Activated T-helper 9 cell treated with anti-CD3 and anti-CD28 coated beads, Interleukin-2, amount 50 U/mL, for 16 hours (primary cell): ENCODE results near the gene ELK4.
A peak's percentile ranks its signal among the peaks of the same experiment; 100 is the strongest.

ENCODE experiments used
- DNase-seq: peaks from one replicate; pipeline ENCODE4 v3.0.0-alpha.2; 2020; ENCODE audit warnings: low read depth

Gene ELK4, protein sequence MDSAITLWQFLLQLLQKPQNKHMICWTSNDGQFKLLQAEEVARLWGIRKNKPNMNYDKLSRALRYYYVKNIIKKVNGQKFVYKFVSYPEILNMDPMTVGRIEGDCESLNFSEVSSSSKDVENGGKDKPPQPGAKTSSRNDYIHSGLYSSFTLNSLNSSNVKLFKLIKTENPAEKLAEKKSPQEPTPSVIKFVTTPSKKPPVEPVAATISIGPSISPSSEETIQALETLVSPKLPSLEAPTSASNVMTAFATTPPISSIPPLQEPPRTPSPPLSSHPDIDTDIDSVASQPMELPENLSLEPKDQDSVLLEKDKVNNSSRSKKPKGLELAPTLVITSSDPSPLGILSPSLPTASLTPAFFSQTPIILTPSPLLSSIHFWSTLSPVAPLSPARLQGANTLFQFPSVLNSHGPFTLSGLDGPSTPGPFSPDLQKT

DNA sequence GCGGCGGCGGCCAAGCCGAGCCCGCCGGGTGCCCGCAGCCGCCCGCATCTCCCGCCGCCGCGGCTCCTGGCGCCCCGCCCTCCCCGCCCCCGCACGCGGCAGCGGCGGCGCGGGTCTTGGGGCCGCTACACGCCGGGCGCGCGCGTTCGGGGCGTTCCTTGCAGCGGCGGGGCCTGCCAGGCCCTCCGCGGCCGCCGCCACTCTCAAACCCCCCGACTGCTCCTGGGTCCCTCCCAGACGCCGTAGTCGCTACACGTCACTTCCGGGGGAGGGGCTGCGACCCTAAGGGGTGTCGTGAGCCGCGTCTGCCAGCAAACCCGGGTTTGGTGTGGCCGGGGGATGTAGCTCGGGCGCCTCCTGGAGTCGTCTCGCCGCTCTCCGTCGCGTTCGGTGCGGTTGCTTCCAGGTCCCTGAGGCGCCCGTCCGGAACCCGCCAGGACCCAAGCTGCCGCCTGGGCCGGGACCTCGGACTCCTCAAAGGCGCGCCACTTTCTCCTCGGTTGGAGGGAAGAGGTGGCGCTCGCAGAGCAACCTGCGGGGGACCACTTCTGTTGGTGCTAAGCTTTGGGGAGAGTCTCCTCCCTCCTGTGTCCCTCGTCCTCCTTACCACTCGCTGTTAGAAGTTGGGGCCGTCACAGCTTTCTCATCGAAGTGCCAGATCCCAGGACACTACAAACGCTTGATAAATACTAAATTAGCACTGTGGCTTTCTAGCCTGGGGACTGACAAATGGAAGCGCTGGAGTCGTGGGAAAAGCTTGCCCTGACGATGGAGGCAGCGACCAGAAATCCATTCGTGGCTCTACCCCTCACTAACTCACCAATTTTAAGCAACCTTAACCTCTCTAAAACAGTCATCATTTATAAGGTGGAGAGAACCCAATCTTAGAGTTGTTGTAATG, at the start of gene ELK4:
Gene ELK4, minus strand, starts transcription at position 244 of the 901 bp plus-strand sequence. CDS start 8,129 bp downstream, outside the sequence.
- peak; percentile 99 for DNase-seq

DNA sequence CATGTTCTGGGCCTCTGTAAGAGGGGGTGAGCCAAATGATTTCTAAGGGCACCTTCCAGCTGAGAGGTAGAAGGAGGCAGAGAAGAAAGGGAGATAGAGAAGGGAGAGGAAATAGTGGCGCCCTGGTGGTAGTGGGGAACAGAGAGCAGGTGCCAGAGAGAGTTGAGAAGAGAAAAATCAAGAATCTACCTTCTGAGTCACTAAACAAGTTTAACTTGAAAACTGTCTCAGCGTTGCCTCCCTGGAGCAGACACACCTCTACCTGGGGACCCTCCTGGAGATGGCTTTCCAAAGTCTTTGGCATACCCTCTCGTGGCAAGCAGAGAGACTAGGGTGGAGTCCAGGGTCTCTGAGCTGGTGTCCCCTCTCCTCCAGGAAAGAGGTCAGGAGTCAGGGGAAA, 49.6 kb upstream of the ELK4 start:
- no peak for DNase-seq

DNA sequence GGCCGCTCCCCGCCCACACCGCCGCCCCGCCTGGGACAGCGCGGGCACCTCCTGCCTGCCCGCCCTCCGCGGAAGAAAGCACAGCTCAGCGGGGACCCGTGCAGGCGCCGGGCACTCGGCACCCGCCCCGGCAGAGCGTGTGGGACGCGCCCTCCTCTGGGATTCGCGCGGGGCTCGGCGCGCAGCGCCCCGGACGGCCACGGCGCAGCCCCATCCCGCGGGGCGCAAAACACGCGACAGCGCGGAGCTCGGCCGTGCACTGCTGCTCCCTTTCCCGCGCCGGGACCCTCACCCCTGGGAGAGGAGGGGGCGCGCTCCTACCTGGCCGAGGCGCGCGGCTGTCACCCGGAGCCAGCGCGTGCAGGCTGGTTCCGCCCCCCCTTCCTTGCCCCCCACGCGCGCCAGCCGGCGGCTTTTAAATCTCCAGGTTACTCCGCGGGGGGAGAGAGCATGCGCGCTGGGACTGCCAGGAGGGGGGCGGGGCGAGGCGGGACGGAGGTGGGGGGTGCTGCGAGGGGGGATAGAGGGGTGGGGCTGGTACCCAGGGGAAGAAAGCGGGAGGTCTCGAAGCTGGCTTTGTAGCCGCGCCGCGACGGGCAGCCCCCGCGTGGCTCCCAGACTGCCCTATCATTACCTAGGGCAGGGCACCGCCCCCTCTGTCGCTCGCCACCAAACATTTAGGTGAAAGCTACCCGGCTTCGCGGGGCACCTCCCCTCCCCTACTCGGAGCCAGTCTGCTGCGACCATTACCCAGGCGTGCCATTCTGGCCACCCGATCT, 48.5 kb upstream of the ELK4 start, which contains the start of gene SLC45A3:
Gene SLC45A3, minus strand, starts transcription at position 437 of the 779 bp plus-strand sequence. CDS start 15,853 bp downstream, outside the sequence.
- DNase-seq = peak; percentile 15

DNA sequence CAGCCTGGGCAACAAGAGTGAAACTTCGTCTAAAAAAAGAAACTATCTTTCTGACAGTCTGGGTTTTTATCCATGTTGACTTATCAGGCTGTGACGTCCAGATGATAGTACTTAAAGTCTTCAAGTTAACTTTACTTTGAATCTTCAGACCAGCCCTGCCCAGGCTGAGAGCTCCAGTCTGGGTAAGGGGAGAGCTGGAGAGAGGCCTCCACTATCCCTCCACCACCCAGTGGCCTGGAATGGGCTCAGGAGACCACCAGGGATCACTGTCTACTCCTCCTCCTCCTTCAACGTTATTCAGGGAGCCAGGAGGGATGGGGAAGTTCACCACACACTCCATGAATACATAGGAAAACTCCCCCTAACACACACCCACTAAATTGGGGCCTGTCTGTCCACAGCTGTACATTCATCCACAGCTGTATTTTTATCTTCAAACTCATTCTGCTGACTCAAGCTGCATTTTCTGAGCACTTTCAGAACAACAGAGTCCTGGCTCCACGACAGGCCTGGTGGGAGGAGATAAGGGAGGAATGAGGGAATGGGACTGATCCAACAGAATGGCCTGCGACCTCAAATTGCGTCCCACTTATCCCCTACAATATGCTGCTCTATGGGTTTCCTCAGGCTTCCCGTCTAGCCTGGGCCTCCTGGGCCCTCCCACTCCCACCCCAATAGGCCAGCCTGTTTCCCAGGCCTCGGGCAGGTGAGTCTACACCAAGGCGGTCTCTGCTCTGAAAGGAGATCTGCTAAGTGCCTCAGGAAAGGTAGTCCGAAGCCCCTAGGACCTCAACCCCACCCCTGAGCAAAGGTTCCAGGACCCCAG, 46.7 kb upstream of the ELK4 start:
- no peak for DNase-seq

DNA sequence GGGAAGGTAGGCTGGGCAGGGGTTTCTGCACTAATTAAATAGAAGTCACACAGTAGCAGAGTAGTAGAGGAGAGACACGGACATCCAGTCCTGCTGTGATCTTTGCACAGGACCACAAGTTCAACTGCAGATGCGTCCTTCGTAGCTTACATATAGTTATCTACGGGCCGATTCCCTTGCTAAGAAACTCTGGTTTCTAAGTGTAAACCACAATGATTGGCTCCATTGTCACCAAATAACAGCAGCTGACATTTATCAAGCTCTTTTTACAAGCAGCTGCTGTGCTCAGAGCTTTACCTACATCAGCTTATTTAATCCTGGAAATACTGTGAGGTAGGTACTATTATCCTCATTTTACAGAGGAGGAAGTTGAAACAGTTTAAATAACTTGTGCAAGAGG, 45.4 kb upstream of the ELK4 start:
- no peak for DNase-seq

DNA sequence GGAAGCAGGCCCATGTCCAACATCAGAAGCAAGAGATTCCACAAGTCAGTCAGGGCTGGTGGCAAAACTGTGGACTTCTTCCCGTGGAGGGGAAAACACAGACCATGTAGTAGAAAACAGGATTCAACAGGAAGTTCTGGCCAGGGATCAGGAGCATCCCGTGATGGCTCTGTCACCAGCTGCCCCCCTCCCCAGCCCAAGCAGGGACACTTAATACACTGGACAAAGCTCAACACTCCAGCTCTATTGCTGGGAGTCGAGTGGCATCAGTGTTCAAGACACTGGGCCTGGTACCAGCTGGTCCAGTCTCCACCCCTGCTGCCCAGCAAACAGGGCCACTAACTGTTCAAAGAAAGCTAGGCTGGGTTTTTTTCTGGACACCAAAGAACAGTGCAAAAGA, 44.8 kb upstream of the ELK4 start:
- DNase-seq = no peak

DNA sequence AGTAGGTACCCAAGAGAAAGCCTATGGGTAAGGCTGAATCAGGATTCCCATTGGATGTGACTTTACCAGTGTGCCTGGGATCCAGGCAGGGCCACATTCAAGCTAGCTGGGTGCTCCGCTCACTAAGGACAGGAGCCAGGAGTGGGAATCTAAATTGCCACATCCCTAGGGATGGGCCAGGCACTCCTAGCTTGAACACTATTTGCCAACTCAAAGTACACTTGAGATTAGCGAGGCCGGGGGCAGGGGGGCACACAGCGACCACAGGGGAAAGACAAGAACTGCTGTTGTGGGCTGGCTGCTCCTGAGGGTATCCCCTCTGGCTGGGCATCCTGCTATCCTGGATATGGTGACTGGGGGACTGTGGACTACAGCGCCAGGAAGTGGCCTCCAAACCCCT, 44.2 kb upstream of the ELK4 start:
- DNase-seq = no peak

DNA sequence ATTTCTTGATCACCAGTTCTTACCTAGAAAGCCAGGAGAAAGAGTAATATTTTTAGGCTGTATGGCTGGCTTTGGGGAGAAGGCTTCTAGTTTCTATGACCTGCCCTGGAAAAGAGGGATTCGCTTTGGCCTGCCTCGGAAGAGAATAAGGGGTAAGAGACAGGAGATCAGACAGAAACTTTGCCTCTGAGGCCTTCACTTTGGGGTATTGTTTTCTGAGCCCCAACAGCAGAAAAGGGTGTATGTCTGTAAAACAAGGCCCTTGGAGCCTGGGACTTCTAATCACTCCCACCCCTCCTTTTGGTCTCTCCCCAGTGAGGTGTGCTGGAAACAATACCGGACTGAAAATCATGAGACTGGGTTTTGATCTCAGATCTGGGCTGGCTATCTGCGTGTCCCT, 43.4 kb upstream of the ELK4 start:
- no peak for DNase-seq

DNA sequence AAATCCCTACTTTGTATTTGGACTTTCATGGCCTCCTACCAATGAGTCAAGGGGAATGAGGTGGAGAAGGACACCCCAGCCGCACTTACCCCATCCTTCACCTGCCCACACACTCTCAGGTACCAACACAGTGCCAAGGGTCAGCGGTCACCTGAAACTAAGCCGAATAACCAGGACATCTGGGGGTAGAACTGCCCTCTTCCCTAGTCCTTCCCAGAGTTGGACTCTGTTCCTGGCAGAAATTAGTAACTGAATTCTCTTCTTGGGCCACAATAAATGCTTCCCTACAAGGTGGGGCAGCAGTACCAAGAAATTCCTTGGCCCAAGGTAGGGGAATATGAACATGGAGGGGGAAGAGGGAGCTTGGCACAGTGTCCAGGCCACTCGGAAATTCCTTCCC, 41.2 kb upstream of the ELK4 start:
- DNase-seq = no peak

DNA sequence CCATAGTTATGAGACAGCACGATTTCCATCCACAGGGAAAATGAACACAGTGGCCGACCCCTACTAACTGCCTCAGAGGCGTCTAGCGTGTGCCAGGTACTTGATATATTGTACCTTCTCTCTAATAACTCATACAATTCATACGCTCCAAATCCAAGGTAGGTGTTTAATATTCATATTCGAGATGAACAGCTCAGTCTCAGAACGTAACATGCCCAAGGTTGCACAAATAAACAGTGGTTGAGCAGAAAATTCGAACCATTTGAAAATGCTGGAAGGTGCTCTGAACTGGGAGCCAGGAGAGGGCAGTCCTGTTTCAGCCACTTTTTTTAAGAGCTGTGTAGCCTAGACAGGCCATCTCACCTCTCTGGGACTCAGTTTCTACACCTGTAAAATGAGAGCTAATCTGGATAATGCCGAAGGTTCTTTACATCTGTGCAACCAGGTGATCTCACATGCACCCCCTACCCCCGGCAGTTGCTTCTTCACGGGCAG, 40.6 kb upstream of the ELK4 start:
- DNase-seq = no peak

DNA sequence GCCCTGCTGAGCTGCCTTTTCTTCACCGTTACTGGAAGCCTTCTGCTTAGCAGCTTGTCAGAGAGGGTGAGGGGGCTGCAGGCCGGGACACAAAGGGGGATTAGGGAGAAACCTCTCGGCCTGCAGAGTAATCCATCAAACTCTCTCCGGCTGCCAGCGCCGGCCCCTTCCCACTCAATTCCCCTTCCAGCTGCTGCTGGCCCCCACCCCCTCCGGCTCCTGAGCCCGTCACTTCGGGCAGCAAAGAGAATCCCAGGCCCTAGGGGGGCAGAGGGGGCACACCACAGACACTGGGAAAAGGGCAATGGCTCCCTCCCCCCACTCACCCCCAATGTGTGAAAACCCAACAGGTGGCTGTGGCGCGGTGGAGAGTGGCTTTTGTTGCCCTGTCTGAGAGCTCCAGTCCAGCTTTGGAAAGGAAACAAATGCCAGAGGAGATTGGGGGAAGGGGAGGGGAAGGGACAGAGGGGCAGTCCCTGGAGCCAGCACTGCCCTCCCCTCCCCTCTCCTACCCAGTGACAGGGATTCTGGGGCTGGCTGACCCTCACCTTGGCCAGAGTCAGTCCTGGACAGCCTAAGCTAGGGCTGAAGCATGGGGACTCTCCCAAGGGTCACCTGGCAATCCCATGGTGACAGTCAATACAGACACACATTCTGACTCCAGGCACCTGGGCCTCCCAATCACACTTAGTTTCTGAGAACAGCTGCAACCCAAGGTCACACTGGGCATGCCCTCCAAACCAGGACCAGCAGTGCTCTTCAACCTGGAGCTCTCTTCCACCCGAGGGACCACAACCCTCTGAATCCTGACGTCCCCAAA, 39.0 kb upstream of the ELK4 start:
- DNase-seq = no peak

DNA sequence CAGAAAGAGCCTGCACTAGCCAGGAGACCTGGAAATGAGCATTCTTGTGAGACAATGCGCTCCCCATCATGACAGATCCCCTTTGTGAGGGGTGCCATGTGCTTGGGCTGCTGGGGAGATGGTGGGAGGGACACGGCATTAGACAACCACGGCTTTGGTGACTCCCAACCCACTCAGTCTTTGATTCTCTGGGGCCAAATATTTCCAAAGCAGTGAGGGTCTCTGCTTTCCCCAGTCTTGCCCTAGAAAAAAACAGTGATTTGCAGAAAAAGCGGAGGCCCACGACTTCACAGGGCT, 38.3 kb upstream of the ELK4 start:
- DNase-seq = no peak

DNA sequence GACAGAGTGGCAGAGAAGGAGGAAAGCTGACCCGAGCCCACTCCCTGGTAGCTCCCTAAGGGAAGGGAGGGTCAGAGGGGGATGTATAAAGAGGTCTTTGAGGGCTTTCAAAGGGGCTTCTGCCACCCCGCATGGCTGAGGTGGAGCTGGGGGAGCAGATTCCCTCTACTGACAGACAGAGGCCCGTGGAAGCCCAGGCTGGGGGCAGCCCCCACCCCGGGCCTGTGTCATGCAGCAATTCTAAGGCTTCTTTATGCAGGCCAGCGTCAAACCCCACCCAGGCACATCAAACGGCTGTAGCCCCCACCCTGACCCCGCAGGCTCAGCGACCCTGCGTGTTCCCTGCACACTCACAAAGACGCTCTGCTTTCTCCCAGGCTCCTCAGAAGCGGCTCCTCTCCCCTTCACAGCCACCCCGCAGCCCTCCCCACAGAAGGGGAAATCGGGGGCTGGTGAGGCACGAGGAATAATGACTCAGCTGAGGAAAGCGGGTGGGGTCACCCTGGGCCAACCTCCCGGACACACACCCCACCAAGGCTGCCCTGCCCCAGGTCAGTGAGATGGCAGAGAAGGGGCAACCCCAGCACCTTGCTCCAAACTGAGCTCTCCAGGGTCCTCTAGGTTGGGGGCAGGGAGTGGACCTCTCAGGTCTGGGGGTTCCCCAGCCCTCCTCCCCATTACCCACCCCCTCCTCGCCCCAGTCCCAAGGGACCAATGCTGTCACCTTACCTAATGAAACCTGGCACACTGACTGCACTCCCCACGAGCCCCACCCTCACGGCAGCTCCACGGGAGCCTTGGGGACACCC, 37.7 kb upstream of the ELK4 start:
- no peak for DNase-seq

DNA sequence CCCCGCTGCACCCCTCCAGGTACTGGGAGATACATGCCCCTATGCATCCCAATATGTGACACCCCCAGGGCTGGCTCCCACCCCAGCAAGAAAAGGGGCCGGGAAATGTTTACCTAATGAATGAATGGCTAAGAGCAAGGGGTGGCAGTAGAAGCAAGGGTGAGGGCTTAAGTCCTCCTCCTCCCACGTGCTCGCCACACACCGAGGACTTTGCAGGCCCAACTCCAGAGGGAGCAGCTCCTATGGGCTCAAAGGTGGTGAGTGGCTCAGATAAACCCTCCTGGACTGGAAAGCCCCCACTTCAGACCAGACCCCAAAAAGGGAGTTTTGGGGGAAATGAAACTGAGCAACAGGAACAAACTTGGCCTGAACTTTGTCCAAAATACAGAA, 37.1 kb upstream of the ELK4 start:
- no peak for DNase-seq

DNA sequence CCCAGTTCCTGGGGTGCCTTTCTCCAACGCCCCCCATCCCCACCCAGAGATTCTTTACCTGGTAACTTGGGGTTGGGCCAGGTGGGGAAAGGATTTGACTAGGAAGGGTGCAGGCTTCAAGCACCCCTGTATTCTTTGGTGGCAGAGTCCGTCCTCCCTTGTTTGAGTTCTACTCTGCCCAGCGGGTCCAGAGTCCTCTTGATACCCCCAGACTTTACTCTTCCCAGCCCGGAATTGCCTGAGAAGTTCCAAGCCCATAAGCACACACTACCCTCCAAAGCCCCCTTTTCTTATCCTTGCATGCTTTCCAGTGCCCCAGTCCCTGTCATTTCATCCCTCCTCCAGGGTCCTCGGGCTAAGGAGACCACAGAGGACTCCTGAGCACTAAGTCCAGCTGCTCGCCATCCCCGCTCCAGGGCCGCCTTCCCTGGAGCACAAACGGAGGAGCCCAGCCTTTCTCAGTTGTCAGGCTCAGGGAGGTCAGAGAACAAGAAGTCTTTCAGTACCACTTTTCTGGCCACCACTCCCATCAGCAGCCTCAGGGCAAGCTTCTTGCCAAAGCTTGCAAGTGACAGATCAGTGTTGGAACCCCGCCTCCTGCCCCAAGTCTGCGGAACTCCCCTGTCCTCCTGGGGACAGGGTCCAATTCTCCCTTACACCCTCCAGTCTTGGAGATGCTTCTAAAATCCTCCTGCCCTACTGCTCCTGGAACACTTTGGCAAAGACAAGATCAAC, 36.3 kb upstream of the ELK4 start:
- no peak for DNase-seq

DNA sequence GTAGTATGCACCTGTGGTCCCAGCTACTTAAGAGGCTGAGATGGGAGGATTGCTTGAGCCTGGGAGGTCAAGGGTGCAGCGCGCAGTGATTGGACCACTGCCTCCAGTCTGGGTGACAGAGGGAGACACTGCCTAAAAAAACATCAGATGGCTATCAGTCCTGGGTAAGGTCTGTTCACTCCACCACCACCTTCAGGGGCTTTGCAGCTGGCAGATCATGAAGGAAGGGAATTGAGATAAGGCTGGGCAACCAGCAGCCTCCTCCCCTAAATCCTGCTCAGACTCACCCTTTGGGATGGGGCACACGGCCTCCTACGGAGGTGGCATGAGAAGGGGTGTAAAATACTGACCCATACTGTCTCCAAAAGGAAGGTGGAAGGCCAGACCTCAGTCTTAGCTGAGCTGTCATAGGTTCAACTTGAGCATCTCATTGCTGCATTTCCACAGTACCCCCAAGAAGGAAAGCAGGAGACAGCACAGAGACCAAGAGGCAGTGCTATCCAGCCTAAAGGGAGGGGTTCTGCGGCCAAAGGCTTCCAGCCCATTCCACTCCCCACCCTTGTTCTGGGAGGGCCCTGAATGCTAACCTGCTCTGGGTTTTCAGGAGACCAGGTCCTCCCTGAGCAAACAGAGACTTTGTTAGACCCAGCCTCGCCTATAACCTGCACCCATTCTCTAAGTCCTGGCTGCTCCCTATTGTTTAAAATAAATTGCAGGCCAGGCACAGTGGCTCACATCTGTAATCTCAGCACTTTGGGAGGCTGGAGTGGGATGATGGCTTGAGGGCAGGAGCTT, 34.8 kb upstream of the ELK4 start:
- no peak for DNase-seq

DNA sequence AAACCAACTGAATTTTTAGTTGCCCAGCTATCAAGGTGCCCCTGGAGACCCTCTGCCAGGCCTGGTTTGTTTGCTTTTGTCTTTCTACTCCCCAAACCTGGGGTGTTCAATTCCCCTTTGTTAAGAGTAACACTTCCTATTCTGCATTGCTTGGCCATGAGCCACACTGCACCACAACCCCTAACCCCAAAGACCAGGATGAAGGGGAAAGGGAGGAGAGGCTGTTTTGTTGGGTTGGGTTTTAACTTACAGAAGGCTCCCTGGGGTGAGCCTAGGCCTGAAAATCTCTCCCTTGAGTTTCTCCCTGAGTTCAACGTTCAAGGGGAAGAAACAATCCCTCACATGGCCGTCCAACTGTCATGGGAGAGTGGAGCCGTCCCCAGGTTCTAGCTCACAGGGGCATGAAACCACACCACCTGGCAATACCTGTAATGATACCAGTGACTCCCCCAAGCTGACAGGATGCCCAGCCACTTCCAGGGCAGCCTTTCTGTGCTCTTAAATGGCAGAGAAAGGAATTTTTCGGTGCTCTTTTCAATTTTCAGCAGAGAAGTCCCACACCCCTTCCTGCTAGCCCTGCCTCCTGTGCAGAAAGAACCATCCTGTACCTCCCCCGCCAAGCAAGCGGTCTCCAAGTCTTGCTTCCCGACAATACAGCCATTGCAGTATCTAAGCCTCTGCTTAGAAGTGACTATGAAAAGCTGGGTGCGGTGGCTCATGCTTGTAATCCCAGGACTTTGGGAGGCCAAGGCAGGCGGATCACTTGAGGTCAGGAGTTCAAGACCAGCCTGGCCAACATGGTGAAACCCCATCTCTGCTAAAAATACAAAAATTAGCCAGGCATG, 33.6 kb upstream of the ELK4 start:
- no peak for DNase-seq
